Measurements from ENCODE around the gene TNFAIP8L1.

The TNFAIP8L1 gene

DNA sequence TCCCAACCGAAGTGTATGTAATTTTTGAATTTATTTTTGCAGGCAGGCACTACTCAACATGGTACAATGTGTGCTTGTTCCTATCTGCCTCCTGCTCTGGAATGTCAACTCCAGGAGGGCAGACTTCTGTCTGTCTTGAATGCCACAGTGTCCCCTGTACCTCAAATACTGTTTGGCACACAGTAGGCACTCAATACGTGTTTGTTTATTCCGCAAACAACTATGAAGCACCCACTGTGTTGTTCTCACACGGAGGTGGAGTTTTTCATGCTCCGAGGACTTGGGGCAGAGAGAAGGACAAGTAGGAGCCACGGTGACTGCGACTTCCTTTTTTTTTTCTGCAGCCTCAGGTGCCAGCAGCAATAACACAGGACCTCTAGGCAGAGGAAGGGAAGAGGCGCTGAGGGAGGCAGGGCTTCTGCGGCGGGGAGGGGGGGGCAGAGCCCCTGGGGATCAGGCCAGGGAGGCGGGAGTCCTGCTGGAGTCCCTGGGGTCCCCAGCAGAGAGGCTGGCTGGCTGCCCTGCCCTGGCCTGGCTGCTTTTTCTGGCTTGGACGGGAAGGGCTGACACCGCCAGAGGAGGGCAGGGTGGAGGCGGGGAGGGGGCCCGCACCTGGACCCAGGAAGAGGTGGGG, 29.3 kb upstream of the TNFAIP8L1 start:
- Histone ChIP-seq H3K36me3 (ENCODE audit: control insufficient read depth in 2 of 2, insufficient read depth in 1 of 2, low read length in 2 of 2) (no peaks in the 10 kb centered on the region), H3K4me3 (ENCODE audit: low read depth, low read length) (no peak overlapping the region), H3K27ac (ENCODE audit: extremely low read depth, low read depth, low read length) (no peak overlapping the region), H3K9me3 (ENCODE audit: control insufficient read depth, insufficient read depth, low read depth, low read length) (no peaks in the 10 kb centered on the region), H3K4me1 (ENCODE audit: control insufficient read depth, insufficient read depth, low read length) (no peaks in the 10 kb centered on the region)
- ChIA-PET CTCF (no interaction called here), POLR2A (no interaction called here)
- TF ChIP-seq, protein P1, sequence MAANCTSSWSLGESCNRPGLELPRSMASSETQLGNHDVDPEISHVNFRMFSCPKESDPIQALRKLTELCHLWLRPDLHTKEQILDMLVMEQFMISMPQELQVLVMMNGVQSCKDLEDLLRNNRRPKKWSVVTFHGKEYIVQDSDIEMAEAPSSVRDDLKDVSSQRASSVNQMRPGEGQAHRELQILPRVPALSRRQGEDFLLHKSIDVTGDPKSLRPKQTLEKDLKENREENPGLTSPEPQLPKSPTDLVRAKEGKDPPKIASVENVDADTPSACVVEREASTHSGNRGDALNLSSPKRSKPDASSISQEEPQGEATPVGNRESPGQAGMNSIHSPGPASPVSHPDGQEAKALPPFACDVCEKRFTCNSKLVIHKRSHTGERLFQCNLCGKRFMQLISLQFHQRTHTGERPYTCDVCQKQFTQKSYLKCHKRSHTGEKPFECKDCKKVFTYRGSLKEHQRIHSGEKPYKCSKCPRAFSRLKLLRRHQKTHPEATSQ (tag by site-specific recombination; IDR thresholded peaks at IDR 0.05), result no peak
- TF ChIP-seq BCL11B (tag by site-specific recombination; IDR thresholded peaks at IDR 0.05; ENCODE audit: low read depth) (no peak), ZNF175 (tag by site-specific recombination; IDR thresholded peaks at IDR 0.05) (no peak), ZNF600 (tag by site-specific recombination; IDR thresholded peaks at IDR 0.05) (peak; percentile 61; the same call in 1 of the 2 replicates), ZNF530 (tag by site-specific recombination; IDR thresholded peaks at IDR 0.05; ENCODE audit: low read depth) (no peak), FEZF1 (tag by site-specific recombination; IDR thresholded peaks at IDR 0.05) (no peak), ZNF157 (tag by site-specific recombination; IDR thresholded peaks at IDR 0.05) (no peak), BCL11A (tag by site-specific recombination; IDR thresholded peaks at IDR 0.05; ENCODE audit: low read depth) (no peak), GLIS1 (tag by site-specific recombination; IDR thresholded peaks at IDR 0.05) (peak; percentile 99), ZNF211 (tag by site-specific recombination; IDR thresholded peaks at IDR 0.05; ENCODE audit: low read depth) (no peak), ZFP37 (tag by site-specific recombination; IDR thresholded peaks at IDR 0.05) (no peak), PATZ1 (tag by site-specific recombination; IDR thresholded peaks at IDR 0.05) (peak; percentile 54), ZNF423 (tag by site-specific recombination; IDR thresholded peaks at IDR 0.05) (0 out of 2 replicates have a peak, but pooled peaks have one; percentile 28), SCRT2 (tag by site-specific recombination; IDR thresholded peaks at IDR 0.05) (no peak), ZBTB17 (tag by site-specific recombination; IDR thresholded peaks at IDR 0.05) (no peak), ZNF335 (tag by site-specific recombination; conservative IDR thresholded peaks at IDR 0.05) (0 out of 2 replicates have a peak, but pooled peaks have one; percentile 26), ZBTB6 (tag by site-specific recombination; IDR thresholded peaks at IDR 0.05) (no peak), ZSCAN23 (tag by site-specific recombination; IDR thresholded peaks at IDR 0.05) (no peak), ZNF239 (tag by site-specific recombination; IDR thresholded peaks at IDR 0.05) (no peak), ZSCAN16 (tag by site-specific recombination; IDR thresholded peaks at IDR 0.05) (no peak), HOXC10 (CRISPR knock-in tag; IDR thresholded peaks at IDR 0.05) (no peak), GLIS2 (tag by site-specific recombination; IDR thresholded peaks at IDR 0.05) (peak; percentile 72)
- TF ChIP-seq, protein P2, sequence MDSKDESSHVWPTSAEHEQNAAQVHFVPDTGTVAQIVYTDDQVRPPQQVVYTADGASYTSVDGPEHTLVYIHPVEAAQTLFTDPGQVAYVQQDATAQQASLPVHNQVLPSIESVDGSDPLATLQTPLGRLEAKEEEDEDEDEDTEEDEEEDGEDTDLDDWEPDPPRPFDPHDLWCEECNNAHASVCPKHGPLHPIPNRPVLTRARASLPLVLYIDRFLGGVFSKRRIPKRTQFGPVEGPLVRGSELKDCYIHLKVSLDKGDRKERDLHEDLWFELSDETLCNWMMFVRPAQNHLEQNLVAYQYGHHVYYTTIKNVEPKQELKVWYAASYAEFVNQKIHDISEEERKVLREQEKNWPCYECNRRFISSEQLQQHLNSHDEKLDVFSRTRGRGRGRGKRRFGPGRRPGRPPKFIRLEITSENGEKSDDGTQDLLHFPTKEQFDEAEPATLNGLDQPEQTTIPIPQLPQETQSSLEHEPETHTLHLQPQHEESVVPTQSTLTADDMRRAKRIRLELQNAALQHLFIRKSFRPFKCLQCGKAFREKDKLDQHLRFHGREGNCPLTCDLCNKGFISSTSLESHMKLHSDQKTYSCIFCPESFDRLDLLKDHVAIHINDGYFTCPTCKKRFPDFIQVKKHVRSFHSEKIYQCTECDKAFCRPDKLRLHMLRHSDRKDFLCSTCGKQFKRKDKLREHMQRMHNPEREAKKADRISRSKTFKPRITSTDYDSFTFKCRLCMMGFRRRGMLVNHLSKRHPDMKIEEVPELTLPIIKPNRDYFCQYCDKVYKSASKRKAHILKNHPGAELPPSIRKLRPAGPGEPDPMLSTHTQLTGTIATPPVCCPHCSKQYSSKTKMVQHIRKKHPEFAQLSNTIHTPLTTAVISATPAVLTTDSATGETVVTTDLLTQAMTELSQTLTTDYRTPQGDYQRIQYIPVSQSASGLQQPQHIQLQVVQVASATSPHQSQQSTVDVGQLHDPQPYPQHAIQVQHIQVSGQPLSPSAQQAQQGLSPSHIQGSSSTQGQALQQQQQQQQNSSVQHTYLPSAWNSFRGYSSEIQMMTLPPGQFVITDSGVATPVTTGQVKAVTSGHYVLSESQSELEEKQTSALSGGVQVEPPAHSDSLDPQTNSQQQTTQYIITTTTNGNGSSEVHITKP (tag by site-specific recombination; IDR thresholded peaks at IDR 0.05), result no peak
- TF ChIP-seq, protein P3, sequence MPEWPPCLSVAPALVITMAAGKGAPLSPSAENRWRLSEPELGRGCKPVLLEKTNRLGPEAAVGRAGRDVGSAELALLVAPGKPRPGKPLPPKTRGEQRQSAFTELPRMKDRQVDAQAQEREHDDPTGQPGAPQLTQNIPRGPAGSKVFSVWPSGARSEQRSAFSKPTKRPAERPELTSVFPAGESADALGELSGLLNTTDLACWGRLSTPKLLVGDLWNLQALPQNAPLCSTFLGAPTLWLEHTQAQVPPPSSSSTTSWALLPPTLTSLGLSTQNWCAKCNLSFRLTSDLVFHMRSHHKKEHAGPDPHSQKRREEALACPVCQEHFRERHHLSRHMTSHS (tag by site-specific recombination; IDR thresholded peaks at IDR 0.05), result no peak
- TF ChIP-seq, protein P4, sequence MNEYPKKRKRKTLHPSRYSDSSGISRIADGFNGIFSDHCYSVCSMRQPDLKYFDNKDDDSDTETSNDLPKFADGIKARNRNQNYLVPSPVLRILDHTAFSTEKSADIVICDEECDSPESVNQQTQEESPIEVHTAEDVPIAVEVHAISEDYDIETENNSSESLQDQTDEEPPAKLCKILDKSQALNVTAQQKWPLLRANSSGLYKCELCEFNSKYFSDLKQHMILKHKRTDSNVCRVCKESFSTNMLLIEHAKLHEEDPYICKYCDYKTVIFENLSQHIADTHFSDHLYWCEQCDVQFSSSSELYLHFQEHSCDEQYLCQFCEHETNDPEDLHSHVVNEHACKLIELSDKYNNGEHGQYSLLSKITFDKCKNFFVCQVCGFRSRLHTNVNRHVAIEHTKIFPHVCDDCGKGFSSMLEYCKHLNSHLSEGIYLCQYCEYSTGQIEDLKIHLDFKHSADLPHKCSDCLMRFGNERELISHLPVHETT (tag by site-specific recombination; IDR thresholded peaks at IDR 0.05), result no peak
- TF ChIP-seq, protein P5, sequence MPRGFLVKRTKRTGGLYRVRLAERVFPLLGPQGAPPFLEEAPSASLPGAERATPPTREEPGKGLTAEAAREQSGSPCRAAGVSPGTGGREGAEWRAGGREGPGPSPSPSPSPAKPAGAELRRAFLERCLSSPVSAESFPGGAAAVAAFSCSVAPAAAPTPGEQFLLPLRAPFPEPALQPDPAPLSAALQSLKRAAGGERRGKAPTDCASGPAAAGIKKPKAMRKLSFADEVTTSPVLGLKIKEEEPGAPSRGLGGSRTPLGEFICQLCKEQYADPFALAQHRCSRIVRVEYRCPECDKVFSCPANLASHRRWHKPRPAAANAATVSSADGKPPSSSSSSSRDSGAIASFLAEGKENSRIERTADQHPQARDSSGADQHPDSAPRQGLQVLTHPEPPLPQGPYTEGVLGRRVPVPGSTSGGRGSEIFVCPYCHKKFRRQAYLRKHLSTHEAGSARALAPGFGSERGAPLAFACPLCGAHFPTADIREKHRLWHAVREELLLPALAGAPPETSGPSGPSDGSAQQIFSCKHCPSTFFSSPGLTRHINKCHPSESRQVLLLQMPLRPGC (tag by site-specific recombination; IDR thresholded peaks at IDR 0.05), result no peak

Measured in HEK293 (cell line).